ENCODE measurements around the gene RNASE4.

DNA sequence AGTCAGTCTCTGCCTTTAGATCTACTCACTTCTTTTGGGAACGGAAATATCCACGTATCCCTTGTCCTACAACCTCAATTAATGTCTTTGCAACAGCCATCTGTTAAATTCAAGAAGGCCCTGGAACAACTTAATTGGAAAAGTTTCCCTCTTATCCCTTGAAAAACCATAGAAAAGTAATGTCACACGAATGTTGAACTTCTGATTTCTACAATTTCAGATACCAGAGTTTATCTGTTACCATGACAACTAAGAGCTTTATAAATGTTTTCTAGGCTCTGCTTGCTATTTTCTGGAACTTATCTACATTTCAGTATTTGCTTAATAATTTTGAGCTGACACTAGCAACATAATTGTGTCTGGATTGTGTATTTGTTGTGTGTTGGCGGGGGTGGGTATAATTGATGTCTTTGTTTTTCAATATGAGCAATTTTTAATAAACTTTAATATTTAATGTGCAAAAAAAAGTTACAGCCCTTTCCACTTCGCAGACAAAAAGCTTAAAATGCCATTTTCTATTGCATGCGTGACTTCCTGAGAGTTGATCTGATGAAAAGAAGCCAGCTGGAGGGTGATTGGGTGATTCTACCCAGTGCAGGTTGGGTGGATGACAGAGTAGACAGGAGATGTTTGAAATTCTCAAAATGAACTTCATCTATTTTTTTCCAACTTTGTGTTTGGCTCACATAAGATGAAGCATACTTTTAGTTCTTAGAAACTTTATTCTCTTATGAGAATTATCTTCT lies 49.5 kb downstream of the RNASE4 start:
- no peak for TF ChIP-seq EP300 (IDR thresholded peaks at IDR 0.05)
- TF ChIP-seq, protein P1, sequence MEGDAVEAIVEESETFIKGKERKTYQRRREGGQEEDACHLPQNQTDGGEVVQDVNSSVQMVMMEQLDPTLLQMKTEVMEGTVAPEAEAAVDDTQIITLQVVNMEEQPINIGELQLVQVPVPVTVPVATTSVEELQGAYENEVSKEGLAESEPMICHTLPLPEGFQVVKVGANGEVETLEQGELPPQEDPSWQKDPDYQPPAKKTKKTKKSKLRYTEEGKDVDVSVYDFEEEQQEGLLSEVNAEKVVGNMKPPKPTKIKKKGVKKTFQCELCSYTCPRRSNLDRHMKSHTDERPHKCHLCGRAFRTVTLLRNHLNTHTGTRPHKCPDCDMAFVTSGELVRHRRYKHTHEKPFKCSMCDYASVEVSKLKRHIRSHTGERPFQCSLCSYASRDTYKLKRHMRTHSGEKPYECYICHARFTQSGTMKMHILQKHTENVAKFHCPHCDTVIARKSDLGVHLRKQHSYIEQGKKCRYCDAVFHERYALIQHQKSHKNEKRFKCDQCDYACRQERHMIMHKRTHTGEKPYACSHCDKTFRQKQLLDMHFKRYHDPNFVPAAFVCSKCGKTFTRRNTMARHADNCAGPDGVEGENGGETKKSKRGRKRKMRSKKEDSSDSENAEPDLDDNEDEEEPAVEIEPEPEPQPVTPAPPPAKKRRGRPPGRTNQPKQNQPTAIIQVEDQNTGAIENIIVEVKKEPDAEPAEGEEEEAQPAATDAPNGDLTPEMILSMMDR (IDR thresholded peaks at IDR 0.05): no peak
